ENCODE results near the gene CNNM4. TPM values are rescaled to one million over a fixed set of nuclear protein-coding genes. Genes with fewer than 3 reads are reported as not detected.

Gene CNNM4
- polyA plus RNA-seq, 1 of the 3 experiments (the other 2 are of a cell fraction), result 5.5 TPM

DNA sequence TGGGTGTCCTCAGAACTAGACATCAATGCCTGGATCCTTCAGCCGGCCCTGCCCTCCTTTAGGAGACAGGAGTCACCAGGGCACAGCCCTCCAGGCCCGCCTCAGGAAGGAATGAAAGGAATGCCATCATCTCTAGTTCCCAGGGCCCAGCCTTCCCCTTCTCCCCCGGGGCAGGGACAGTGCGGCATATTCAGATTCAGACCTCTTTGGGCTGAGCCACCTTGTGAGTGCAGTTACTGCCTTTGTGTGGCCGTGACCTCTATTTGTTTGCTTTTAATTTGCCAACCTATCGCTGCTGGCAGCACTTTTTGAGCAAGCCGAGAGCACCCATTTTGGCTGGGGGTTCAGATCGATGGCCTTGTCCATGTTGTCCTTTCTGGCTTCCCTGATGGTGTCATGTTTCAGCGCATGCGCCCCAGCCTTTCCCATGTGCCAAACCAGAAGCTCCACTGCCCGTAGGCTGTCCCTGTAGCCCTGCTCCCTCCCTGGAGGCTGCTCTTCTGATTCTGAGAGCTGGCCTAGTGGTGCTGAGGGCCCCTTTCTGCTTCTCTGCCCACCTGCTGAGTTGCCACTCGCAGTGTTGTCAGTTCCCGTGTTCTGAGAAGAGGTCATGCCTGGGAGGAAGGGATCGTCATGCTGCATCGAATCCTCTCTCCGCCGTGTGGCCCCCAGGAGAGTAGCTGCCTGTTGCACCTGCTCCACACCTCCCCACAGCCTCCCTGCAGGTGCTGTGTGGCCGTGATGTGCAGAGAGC lies 72.2 kb downstream of the CNNM4 start:
- WGBS (ENCODE audit: low lambda C conversion rate), result 75% methylated on average over 14 of the region's 18 CpGs

DNA sequence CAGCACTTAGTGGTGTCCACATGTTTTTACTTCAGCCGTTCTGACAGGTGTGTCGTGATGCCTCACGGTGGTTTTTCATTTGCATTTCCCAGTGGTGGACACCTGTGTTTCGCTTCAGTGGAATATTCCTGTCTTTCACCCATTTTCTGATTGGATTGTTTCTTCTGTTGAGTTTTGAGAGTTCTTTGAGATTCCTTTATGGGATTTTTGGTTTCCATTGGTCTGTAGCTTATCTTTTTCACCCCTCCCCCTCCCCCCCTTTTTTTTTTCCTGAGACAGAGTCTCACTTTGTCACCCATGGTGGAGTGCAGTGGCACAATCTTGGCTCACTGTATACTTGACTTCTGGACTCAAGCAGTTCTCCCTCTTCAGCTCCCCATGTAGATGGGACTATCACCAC lies 75.1 kb downstream of the CNNM4 start:
- peaks cover 3 to 36% of the 10 kb centered on the region in 2 experiments for H3K36me3 ChIP-seq (replicated peaks in 1 of 2; ENCODE audit: control insufficient read depth in 1 of 2, insufficient read depth in 2 of 2, low read length in 1 of 2)
- H2AFZ ChIP-seq (ENCODE audit: low read depth), result no peak overlapping the region
- H3K27ac ChIP-seq (ENCODE audit: low read depth in 2 of 2, low read length in 1 of 2), result no peak overlapping the region
- no peaks in the 10 kb centered on the region for H3K9me3 ChIP-seq
- H3F3A ChIP-seq (replicated peaks; ENCODE audit: insufficient read depth), result no peaks in the 10 kb centered on the region
- WGBS (ENCODE audit: low lambda C conversion rate), result 93% methylated on average over 4 of the region's 4 CpGs
- TF ChIP-seq TCF12 (IDR thresholded peaks at IDR 0.05), result no peak
- TF ChIP-seq NFIC (IDR thresholded peaks at IDR 0.05; ENCODE audit: borderline replicate concordance), result no peak
- no peak for TF ChIP-seq MXI1 (IDR thresholded peaks at IDR 0.05; ENCODE audit: low read depth, low read length)
- no peak for TF ChIP-seq FOSL2 (IDR thresholded peaks at IDR 0.05; ENCODE audit: borderline replicate concordance, low read depth)
- TF ChIP-seq, protein P1, sequence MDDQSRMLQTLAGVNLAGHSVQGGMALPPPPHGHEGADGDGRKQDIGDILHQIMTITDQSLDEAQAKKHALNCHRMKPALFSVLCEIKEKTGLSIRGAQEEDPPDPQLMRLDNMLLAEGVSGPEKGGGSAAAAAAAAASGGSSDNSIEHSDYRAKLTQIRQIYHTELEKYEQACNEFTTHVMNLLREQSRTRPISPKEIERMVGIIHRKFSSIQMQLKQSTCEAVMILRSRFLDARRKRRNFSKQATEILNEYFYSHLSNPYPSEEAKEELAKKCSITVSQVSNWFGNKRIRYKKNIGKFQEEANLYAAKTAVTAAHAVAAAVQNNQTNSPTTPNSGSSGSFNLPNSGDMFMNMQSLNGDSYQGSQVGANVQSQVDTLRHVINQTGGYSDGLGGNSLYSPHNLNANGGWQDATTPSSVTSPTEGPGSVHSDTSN (IDR thresholded peaks at IDR 0.05), result no peak
- no peak for TF ChIP-seq MEF2A (IDR thresholded peaks at IDR 0.05; ENCODE audit: borderline replicate concordance, low read depth)
- TF ChIP-seq SIN3A (IDR thresholded peaks at IDR 0.05; ENCODE audit: borderline replicate concordance, low read depth, low read length), result no peak
- TF ChIP-seq RFX5 (IDR thresholded peaks at IDR 0.05; ENCODE audit: low read length), result no peak
- no peak for TF ChIP-seq YY1 (IDR thresholded peaks at IDR 0.05; ENCODE audit: low read depth)
- no peak for TF ChIP-seq SMC3 (IDR thresholded peaks at IDR 0.05; ENCODE audit: low read depth, low read length)
- no peaks in the 10 kb centered on the region for H3K27me3 ChIP-seq (ENCODE audit: insufficient read depth)
- no peaks in the 10 kb centered on the region for H3K9me2 ChIP-seq
- no peak overlapping the region for H3K4me3 ChIP-seq (ENCODE audit: low read depth in 2 of 2, low read length in 1 of 2)
- no peak overlapping the region for H3K9ac ChIP-seq
- H3K4me1 ChIP-seq (ENCODE audit: control insufficient read depth in 1 of 2, insufficient read depth in 2 of 2, low read depth in 1 of 2, low read length in 1 of 2), result no peaks in the 10 kb centered on the region; a peak in 1 of 4 replicates
- H4K20me1 ChIP-seq (ENCODE audit: insufficient read depth), result no peaks in the 10 kb centered on the region
- no peak overlapping the region for H3K4me2 ChIP-seq
- H3K79me2 ChIP-seq (ENCODE audit: insufficient read depth), result no peaks in the 10 kb centered on the region
- ChIA-PET POLR2A (interaction anchor here (0.6 to 0.7 kb wide), 2 partner anchors 13 to 192 kb away, joined by 3 to 4 read pairs; no protein-coding TSS in a partner anchor), CTCF (interaction anchor here (2.8 kb wide), 1 partner anchor 116 kb away, joined by 9 read pairs; no protein-coding TSS in a partner anchor)
- no peak for DNase-seq

More for the DNA sequence above, 72.2 kb downstream of the CNNM4 start:
- Histone ChIP-seq H4K20me1 (ENCODE audit: insufficient read depth) (no peaks in the 10 kb centered on the region), H3K9ac (no peak overlapping the region), H3K27ac (ENCODE audit: low read depth in 2 of 2, low read length in 1 of 2) (no peak overlapping the region), H3K4me1 (ENCODE audit: control insufficient read depth in 1 of 2, insufficient read depth in 2 of 2, low read depth in 1 of 2, low read length in 1 of 2) (no peaks in the 10 kb centered on the region; a peak in 1 of 4 replicates), H2AFZ (ENCODE audit: low read depth) (no peak overlapping the region), H3K27me3 (ENCODE audit: insufficient read depth) (no peaks in the 10 kb centered on the region), H3K4me3 (ENCODE audit: low read depth in 2 of 2, low read length in 1 of 2) (no peak overlapping the region), H3K36me3 (replicated peaks in 1 of 2; ENCODE audit: control insufficient read depth in 1 of 2, insufficient read depth in 2 of 2, low read length in 1 of 2) (peaks cover 11 to 58% of the 10 kb centered on the region in 2 experiments), H3K4me2 (no peak overlapping the region), H3K79me2 (ENCODE audit: insufficient read depth) (no peaks in the 10 kb centered on the region), H3K9me2 (no peaks in the 10 kb centered on the region), H3F3A (replicated peaks; ENCODE audit: insufficient read depth) (no peaks in the 10 kb centered on the region), H3K9me3 (no peaks in the 10 kb centered on the region)
- DNase-seq, result no peak
- TF ChIP-seq TEAD4 (IDR thresholded peaks at IDR 0.05; ENCODE audit: borderline replicate concordance, insufficient read depth), result no peak
- no peak for TF ChIP-seq MXI1 (IDR thresholded peaks at IDR 0.05; ENCODE audit: low read depth, low read length)
- no peak for TF ChIP-seq GATA2 (CRISPR knock-in tag; IDR thresholded peaks at IDR 0.05)
- TF ChIP-seq, protein P1 (IDR thresholded peaks at IDR 0.05), result no peak
- no peak for TF ChIP-seq EP300 (IDR thresholded peaks at IDR 0.05; ENCODE audit: borderline replicate concordance in 1 of 2, low read depth in 1 of 2, low read length in 1 of 2)
- no peak for TF ChIP-seq JUND (IDR thresholded peaks at IDR 0.05)
- POLR2A ChIA-PET, result no interaction called here
- CTCF ChIA-PET, result interaction anchor here (0.9 to 1.5 kb wide), 2 partner anchors 25 to 119 kb away, joined by 4 read pairs; partner anchors contain the start of gene ANKRD39
